ENCODE measurements around the gene TSGA10IP.

TSGA10IP gene

GRCh38 chr11:65945430-65945911 lies at the start of gene TSGA10IP:
Gene TSGA10IP (plus strand): TSS chr11:65945480. CDS start chr11:65945676, 196 bp downstream.
- no peak for DNase-seq (ENCODE audit: low read depth)

GRCh38 chr11:65895482-65895981 lies 49.7 kb upstream of the TSGA10IP start:
- no peak for DNase-seq (ENCODE audit: low read depth)

GRCh38 chr11:65896034-65896999 lies 49.0 kb upstream of the TSGA10IP start:
- DNase-seq (ENCODE audit: low read depth) = no peak

- DNase-seq (ENCODE audit: low read depth) = no peak
Observed at GRCh38 chr11:65897020-65897471, 48.2 kb upstream of the TSGA10IP start.

DNA sequence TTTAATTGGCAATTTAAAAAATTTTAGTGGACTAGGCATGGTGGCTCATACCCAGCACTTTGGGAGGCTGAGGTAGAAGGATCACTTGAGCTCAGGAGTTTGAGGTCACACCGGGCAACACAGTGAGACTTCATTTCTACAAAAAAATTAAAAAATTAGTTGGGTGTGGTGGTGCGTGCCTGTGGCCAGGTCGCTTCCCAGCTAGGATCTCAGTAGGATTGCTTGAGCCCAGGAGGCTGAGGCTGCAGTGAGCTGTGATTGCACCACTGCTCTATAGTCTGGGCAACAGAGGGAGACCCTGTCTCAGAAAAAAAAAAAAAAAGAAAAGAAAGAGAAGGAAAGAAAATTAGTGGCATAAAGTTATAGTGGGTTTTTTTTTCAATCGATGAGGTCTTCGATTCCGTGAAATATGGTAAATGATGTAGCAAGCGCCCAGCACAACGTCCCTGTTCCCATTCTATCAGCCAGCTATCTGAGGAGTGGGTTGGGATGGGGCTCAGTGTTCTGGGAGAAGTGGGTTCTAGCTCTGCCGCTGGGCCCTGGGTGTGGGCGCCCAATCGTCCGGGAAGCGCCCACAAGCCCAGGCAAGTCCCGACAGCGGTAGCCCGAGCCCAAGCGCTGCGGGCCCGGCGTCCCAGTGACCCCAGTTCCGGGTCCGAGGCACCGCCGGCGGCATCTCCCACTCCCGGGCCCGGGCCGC lies 46.5 kb upstream of the TSGA10IP start:
- peak; percentile 31 for DNase-seq (ENCODE audit: low read depth)

- peak; percentile 59 for DNase-seq (ENCODE audit: low read depth)
Observed at GRCh38 chr11:65899356-65900124, 45.7 kb upstream of the TSGA10IP start.

GRCh38 chr11:65900125-65900898 lies 45.0 kb upstream of the TSGA10IP start, which contains the start of gene FOSL1:
Gene FOSL1 (minus strand): TSS chr11:65900388. CDS start chr11:65900339, 49 bp downstream.
- peak; percentile 92 for DNase-seq (ENCODE audit: low read depth)

- no peak for DNase-seq (ENCODE audit: low read depth)
Observed at GRCh38 chr11:65900899-65901180, 44.4 kb upstream of the TSGA10IP start.

GRCh38 chr11:65903068-65903481 lies 42.2 kb upstream of the TSGA10IP start:
- peak; percentile 72 for DNase-seq (ENCODE audit: low read depth)

GRCh38 chr11:65903715-65904114 lies 41.6 kb upstream of the TSGA10IP start:
- DNase-seq (ENCODE audit: low read depth) = no peak

DNA sequence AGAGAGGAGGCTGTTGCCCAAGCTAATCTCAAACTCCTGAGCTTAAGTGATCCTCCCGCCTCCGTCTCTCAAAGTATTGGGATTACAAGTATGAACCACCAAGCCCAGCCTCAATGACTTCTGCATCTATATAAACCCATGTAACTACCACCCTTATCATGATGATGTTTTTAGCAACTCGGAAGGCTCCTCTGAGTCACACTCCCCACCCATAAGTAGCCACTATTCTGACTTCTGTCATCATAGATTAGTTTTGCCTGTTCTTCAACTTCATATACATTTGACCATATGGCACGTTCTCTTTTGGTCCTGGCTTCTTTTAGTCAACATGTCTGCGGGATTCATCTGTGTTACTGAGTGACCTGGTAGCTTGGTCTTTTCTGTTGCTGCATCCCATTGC lies 38.7 kb upstream of the TSGA10IP start:
- no peak for DNase-seq (ENCODE audit: low read depth)

- no peak for DNase-seq (ENCODE audit: low read depth)
Observed at GRCh38 chr11:65907878-65908277, 37.4 kb upstream of the TSGA10IP start.

GRCh38 chr11:65911682-65912568 lies 33.4 kb upstream of the TSGA10IP start:
- peak; percentile 59 for DNase-seq (ENCODE audit: low read depth)

GRCh38 chr11:65912845-65913244 lies 32.4 kb upstream of the TSGA10IP start:
- DNase-seq (ENCODE audit: low read depth) = peak; percentile 39

GRCh38 chr11:65915101-65915820 lies 30.0 kb upstream of the TSGA10IP start:
- DNase-seq (ENCODE audit: low read depth) = no peak

- peak; percentile 96 for DNase-seq (ENCODE audit: low read depth)
Observed at GRCh38 chr11:65915821-65916251, 29.4 kb upstream of the TSGA10IP start.

GRCh38 chr11:65916391-65916790 lies 28.9 kb upstream of the TSGA10IP start:
- DNase-seq (ENCODE audit: low read depth) = no peak

DNA sequence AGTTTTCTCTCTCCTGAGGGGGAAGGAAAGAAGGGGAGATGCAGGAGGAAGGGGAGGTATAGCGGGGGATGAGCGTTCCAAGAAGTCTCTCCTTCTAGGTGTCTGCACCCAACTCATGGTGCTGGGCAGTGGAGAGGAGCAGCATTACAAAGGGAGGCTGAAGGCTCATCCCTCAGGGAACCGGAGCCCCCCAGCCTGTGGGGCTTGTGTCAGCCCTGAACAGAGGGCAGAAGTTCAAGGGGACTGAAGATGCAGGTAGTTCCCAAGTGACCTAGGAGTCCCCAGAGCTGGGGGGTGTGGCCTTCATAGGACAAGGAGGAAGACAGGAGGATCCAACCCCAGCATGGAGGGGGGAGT lies 28.2 kb upstream of the TSGA10IP start:
- no peak for DNase-seq (ENCODE audit: low read depth)

DNA sequence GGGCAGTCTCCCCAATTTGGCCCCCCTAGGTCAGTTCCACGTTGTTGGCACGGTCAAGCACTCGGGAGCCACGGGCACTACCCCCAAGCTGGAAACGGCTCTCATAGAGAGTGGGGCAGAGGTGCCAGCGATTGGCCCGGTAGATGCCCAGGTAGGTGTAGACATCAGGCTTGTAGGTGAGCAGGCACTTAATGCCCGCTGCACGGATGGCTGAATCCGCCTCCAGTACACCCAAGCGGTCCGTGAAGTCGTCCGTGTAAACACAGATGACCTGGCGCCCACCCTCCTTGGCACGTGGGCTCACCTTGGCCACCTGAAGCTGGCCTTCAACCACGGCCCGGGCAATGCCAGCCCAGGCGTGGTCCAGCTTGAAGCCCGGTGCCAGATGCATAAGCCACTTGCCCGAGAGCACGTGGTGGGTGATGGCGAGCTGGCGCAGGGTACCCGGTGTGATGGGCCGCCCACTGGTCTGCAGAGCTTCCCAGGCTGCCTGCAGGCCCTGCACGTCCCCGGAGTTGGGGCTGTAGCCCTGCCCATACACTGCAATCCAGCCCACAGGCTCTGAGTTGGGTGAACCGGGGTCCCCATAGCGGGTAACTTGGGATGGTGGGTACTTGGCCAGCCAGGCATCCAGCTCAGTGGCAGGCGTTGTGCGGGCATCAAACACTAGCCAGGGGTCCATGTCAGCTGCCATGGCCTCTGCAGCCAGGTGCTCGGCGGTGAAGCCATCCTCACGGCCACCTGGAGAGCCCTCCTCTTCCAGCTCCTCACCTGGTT lies 27.7 kb upstream of the TSGA10IP start:
- no peak for DNase-seq (ENCODE audit: low read depth)
